ENCODE measurements around the gene ITGB6. TPM values are rescaled to one million over a fixed set of nuclear protein-coding genes. Genes with fewer than 3 reads are reported as not detected.

Gene ITGB6
- total RNA-seq, 1 experiment from 2014 or later, result 1.00 TPM

DNA sequence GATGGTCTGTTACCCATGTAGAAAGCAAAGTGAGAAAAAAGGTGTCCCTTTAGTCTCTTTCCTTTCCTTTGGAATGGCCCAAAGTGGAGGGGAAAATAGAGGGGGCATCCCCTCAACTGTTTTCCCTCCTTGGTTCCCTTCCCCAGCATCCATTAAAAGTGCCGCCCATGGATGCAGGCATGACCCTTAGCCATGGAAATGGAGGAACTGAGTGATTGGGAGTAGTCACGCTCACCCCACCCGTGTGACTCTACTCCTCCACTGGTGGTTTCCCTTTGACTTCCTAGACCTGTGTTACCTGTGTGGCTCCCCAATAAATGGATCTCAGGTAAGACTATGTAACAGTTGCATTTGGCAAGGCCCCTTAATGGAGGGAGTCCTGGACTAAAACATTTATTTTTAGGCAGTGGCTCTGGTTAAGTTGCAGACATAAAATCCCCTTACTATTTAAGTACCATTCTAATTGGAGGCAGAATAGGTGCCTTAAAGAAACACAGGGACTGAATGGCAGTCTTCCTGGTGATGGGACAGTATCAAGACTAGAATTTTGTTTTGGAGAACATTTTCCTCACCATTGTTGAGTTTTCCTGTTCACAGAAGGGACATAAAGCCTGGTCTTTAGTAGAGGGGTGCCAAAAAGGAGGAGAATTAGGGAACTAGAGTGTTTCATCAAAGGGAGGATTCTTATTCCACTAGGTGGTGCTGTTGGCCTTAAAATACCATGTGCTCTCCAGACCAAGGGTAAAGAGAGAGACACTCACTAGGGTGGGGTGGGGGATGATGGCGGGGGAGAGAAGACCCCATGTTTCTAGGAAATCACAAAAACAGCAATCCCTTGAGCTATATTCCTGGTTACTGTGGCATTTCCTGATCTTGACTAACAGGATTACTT, 112.0 kb downstream of the ITGB6 start:
- peak; percentile 60 for DNase-seq (ENCODE audit: low spot score)

DNA sequence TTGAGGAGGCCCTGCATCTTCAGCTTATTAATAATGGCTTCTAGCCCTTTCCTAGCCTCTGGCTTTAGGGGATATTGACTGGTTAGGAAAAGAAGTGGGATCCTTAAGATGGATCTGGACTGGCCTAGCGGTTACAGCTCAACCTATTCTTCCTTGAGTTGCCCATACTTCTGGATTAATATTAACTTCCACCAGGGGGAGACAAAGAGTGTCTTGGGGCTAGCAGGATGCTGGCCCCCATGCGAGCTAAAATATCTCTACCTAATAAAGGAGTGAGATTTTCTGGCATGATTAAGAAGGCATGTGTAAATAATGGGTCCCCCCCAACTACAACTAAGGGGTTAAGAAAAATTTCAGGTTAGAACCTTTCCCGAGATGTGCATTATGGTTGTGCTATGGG, 114.4 kb downstream of the ITGB6 start:
- DNase-seq (ENCODE audit: low spot score), result no peak

DNA sequence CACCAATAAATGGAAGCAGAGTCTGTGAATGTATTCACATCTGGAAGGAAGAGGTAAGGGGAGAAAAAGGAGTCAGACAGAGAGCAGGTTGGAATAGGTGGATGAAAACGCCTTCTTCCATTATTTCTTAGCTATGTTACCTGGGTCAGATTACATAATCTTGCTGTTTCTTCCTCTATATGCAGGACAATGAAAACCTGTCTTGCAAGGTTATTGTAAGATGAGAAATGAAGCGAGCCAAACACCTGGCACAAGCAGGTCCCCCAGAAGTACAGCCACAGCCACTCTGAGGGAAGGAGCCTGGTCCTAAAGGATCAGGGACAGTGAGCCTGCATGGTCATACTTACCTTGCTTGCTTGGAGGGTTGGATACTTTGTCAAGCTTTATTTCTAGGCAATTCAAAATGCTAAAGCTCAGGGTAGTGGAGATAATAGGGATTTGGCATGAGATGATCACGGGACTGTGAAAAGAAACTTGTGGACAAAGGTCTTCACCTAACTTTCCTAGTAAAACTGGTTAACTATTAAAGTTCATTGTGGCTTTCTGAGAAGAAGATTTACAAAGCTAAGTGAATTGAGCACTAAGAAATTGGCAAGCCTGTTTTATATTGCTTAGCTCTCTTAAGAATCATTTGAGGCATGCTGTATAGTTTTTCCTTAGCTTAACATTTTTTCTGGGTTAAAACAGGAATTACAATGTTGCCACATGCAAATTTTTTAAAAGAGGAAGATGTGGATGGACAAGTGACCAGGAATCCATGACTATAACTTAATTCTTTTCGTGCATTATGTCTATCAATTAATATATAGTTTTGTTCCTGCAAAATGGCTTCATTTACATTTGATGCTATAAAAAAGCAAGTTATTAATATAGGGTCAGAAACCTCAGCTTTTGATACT, 121.9 kb downstream of the ITGB6 start:
- DNase-seq (ENCODE audit: low spot score), result no peak

DNA sequence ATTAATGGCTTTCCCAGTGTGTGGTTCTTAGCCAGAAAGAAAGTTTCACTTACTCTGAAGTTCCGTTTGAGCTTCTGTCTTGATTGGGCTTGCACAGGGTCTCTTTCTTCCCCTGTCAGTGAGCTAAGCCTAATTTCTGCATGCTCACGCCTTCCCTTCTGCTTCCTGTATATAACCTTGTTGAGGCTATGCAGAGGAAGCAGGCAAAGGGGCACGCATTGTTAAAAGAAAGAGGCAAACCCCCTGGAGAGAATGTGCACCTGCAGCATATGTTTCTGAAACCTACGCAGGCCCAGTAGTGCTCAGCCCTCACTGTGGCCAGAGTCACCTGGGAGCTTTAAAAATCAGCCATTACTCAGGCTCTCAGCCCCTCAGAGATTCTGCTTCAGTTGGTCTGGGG, 123.2 kb downstream of the ITGB6 start:
- no peak for DNase-seq (ENCODE audit: low spot score)

DNA sequence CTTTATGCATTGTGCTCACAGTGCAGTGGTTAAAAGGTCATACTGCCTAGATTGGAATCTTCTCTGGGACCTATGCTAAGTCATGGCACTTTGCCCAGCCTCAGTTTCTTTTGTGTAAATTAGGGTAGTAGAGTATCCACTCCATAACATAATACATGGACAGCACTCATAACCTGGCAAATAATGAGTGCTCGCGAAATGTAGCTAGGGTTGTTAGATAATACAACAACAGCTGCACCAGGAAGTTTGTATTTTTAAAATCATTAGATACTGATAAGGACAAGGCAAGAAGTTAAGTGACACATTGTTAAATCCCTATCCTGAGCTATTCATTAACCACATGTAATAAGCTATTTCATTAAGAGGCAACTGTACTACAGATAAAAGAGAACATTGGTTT, 123.8 kb downstream of the ITGB6 start:
- no peak for DNase-seq (ENCODE audit: low spot score)

DNA sequence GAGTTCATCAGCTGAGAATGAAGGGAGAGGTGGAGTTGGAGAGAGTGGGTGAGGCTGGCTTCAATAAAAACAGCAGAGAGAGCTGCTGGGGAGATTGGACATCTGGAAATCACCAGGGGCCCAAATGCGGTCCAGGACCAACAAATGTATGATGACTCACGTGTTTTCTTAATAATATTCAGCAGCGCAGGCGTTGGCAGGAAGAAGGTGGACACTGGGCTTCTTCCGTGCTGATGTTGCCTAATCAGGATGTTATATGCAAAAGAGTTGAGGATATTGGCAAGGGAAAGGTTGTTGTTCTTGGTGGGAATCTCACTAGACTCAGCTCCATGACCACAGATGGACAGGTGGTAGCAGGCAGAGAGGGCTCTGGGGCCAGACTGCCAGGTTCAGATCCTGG, 124.9 kb downstream of the ITGB6 start:
- peak; percentile 86 for DNase-seq (ENCODE audit: low spot score)

DNA sequence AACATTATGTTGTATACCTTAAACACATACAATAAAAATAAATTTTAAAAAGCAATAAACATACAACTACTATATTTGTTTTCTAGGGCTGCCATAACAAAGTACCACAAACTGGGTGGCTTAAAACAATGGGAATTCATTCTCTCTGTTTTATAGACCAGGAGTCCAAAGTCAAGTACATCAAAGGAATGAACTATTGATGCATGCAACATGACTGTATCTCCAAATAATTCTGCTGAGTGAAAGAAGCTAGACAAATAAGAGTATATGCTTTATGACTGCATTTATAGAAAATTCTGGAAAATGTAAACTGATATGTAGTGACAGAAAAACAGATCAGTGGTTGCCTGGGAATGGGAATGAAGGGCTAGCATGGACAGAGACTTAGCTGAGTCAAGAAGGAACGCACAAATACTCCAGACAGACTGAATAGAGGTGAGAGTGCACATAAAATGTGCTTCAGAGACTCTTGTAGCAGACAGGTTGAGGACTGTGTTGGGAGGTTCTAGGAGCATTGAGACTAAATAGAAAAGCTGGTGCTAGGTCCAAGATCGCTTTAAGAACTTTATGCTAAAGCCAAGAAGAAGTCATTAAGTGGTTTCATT, 126.7 kb downstream of the ITGB6 start:
- DNase-seq (ENCODE audit: low spot score), result no peak

DNA sequence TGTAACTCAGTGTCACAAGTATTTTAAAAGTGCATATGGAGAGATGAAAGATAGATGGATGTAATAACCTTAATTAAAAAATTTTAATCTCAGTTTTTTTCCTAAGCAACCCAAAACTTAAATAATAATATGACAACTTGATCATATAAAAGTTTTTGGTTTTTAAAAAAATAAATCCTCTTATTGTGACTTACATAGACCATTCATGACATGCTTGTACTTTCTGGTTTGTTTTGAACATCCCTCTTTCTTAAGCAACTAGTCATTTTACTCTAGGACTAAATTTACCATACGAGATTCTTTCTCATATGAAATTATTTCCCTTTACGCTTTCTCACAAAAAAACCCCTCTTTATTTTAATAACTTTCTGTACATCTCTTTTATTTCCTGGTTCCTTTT, 131.2 kb downstream of the ITGB6 start:
- no peak for DNase-seq (ENCODE audit: low spot score)

DNA sequence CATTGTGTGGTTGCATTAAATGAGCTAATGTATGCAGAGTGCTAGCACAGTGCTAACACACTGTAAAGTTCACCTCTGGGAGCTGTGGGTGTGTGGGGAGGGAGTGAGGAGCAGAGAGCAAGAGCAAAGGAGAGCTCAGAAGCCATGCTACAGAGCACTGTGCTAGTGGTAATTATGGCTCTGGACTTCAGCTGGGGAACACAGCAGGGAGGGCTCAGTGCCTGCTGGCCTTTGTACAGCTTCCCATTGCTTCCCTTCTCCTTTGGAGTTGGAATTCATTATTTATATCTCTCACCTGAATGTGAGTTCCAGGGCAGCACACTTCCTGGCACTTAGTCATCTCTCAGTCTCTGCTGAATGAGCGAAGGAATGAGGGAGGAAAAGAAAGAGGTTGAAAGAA, 135.2 kb downstream of the ITGB6 start:
- DNase-seq (ENCODE audit: low spot score), result no peak

DNA sequence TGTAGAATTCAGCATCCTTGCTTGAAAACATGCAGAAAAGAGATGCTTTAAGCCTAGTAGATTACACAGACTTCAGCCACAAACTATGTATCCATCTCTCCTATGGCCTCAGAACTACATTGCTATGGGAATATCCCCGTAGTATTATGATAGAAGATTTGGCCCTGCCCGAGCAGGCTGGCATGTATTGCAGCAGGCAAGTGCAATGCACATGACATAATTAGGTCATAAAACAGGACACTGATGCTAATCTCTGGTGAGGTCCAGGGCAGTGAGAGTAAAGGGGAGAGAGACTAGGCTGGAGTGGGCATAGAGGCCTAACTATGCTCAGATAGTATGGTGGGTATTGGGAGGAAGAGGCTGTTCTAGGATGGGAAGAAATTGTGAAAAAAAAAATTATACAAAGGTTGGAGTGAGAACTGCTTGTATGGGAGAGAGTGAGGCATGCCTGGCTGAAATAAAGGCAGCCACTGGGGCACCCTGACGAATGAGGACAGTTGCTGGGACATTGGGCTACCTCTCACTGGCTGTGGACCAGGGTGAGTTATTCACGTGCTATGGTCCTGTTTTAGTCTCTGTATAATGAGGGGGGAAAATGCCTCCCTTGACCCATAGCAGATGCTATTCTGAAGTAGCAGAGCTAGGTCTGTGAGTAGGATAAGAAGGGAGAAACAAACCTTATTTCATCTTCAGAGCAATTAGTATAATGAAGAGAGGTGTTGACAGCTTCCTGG, 136.0 kb downstream of the ITGB6 start:
- no peak for DNase-seq (ENCODE audit: low spot score)

DNA sequence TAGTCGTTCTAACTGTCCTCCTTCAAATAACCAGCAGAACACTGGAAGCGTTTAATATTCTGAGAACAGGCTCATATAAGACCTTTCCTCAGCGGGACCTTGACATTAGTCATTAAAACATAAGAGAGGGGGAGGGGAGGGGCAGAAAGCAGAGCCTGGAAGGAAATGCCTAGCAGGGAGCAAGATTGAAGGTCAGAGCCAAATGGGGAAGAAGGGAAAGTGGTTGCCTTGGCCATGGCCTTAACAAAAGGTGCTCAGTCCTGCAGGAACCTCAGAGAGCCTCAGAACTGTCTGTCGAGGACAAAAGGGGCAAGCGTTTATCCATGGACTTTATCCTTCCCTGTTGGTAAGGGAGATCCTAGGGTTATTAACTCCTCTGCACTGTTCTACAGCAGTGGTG, 136.8 kb downstream of the ITGB6 start:
- DNase-seq (ENCODE audit: low spot score), result no peak

DNA sequence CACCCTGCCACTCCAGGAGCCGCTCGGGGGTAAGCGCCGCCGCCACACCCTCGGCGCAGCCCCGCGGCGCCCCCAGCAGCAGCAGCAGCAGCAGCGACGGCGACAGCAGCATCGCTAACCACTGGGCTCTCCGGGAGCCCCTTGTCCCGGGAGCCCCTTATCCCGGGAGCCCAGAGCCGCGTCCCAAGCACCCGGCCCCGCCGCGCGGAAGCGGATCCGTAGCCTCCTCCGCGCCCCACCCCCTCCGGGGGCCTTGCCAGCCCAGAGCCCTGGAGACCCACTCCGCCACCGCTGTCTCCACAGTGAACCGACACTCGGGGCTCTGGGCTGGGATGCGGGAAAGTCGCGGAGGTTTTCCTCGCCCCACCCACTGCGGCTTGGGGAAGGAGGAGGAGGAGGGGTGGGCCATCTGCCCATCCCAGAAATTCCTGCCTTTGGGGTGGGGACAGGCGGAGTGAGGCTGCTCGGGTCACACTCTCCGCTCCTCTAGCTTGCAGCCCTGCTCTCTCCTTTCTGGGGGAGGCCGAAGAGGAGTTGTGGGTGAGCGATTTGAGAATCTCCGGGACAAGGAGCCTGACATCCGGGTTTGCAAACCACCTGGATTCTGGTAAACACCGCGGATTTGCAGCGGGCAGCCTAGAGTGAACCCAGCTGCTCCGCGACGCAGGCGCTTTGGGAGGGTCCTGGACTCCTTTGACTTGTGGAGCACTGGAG, 137.6 kb downstream of the ITGB6 start, which contains the start of gene PLA2R1:
TSS of gene PLA2R1 (minus strand) at position 324 of the 714 bp plus-strand sequence. CDS start at position 112, 212 bp downstream.
- peak; percentile 29 for DNase-seq (ENCODE audit: low spot score)

DNA sequence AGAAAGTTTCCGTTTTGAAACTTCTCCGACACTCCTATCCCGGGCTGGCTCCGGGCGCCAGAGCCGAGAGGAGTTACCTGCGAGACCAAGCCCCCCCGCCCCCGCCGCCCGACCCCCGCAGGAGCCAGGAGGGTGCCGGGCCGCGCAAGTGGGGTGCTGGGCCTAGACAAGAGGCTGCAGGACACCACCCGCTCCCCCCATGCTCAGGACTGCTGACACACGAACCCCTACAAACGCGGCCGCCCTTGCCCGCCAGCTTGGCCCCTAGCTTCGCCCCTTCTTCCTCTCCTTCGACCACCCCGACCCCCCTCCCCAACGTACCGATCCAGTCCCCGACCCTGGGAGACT, 138.2 kb downstream of the ITGB6 start:
- DNase-seq (ENCODE audit: low spot score), result no peak

DNA sequence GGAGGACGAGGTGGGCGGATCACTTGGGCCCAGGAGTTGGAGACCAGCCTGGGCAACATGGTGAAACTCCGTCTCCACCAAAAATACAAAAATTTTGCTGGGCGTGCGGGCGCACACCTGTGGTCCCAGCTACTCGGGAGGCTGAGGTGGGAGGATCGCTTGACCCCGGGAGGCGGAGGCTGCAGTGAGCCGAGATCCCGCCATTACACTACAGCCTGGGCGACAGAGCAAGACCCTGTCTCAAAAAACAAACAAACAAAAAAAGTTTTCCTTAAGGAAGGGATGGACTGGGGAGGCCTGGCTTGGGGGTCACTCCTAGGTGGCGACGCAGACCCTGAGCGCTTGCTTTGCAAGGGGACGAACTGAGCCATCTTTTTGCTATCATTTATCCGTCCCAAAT, 138.5 kb downstream of the ITGB6 start:
- no peak for DNase-seq (ENCODE audit: low spot score)

DNA sequence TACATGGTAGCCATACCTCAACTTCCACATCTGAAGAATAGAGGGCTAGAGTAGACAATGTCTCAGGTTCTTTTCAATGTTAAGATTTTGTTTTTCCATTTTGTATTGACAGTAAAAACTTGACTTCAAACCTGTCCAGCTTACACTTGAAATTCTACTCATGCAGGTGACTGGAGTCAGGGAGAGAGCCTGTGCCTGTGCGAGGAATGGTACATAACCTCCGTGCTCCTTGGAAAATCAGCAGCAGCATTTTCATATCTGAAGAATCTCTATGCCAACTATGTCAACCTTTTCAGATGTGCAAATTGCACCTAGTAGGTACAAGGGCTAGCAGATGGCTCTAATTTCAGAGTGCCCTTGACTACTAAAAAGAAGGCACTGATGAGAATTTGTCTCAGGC, 139.8 kb downstream of the ITGB6 start:
- no peak for DNase-seq (ENCODE audit: low spot score)

DNA sequence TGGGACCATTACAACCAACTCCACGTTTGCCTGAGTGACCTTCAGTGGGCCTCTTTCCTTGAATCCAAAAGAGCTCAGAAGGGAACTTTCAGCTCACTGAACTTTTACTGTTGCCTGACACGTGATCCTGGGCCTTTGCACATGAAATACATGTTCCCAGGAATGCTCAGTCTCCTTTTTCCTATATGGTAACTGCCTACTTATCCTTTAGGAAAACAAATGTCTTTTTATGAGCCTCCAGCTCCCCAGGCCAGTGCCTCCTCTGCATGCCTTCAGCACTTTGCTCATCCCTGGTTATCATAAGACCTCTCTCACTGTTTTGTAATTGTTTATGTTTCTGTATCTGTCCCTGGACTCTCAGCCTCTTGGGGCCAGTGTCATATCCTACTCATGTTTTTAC, 142.7 kb downstream of the ITGB6 start:
- no peak for DNase-seq (ENCODE audit: low spot score)

DNA sequence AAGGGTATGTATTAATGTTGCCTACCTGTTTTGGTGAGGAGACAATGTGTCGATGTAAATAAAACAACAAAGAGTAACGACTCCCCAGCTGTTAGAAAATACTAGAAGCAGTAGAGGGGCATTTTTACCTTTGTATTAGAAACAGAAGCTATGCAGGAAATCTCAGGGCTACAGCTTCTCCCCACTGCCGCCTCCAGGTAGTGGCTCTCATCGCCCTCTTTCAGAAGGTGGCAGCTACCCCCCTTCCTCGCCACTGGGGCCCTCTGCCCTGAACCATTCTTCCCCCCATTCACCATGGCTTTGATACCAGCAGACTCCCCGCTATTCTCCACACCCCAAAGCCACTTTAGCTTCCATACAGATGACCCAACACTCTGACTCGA, 144.4 kb downstream of the ITGB6 start:
- DNase-seq (ENCODE audit: low spot score), result no peak

DNA sequence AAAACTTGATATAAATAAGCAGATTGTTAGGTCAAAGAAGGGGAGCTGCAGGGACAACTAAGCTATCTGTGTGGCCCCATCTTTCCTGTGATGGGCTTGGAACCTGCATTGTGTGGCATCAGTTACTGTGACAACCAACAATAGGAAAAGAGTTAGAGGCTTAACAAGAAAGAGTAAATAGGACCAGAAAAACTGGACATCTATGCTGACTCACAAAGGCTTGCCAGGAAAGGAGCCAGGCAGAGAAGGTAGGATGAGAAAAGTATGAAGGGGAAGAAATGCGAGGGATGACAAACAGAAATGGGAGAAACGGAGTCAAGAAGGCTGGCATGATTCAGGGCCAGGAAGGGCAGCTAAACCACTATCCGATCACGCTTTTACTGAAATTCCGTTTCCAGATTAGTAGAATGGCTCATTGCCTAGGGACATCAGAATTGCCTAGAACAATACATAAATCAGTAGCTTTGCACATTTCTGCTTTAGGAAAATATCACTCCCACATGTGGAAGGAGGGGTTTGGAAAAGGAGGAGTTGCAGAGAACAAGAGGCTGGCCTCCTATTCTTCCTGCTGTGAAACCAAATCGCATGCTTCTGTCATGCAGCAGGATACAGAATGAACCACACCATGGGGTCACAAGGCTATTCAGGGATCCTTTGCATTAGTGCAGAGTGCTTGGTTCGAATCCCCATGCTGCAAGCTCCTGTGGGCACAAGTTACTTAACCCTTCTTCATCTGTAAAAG, 144.9 kb downstream of the ITGB6 start:
- DNase-seq (ENCODE audit: low spot score), result no peak

DNA sequence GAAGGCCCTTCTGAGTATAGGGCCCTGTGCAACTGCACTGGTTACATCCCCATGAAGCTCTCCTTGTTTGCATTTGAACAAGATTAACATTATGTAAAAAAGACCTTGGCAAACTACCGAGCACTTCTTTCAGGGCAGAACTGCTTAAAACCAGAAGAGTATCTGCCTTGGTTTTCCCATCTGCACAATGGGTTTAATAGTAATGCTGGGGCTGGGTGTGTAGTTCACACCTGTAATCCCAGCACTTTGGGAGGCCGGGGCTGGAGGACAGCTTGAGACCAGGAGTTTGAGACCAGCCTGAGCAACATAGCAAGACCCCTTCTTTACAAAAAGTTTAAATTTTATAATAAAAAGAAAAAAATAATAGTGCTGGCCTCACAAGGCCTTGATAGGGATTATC, 146.1 kb downstream of the ITGB6 start:
- no peak for DNase-seq (ENCODE audit: low spot score)

DNA sequence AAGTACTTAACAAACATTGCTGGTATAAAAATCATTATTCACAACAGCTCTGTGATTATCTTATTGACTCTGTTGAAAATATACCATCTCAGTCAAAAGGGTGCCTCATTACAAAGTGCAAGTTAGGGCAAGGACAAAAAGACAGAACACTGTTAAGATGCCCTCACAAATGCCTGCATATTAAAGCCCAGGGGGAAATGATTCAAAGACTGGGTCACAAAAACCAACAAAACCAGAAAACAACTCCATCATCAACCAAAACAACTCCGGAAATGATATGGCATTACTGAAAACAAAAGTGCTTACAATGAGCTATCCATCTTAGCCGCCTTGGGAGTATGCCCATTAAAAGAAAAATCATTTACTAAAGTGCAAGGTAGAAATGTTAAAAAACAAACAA, 147.5 kb downstream of the ITGB6 start:
- no peak for DNase-seq (ENCODE audit: low spot score)

Data from A172 (cell line).